K562 (cell line): ENCODE results near the gene GNG7. TPM values are rescaled to one million over a fixed set of nuclear protein-coding genes. Genes with fewer than 3 reads are reported as not detected.

Experiments
- ATAC-seq: fragments of 200-7000 bp; cut with Tn5 transposase; 3 replicates; pipeline ENCODE4 v1.9.1; 2020; ENCODE audit warnings: moderate library complexity
- BruUV-seq: library from RNA; stranded (reverse); fragments of 400-500 nt; replicated peaks from 2 replicates; lab custom pipeline; 2021; lab: Mats Ljungman, UMichigan
- CTCF ChIA-PET: fragments of 300-600 bp; formaldehyde crosslinking; extraction: SDS; loops from one replicate; lab custom pipeline; 2021; ENCODE audit warnings: low intra/inter-chr PET ratio; lab: Yijun Ruan, JAX
- POLR2A ChIA-PET: fragments of 300-600, 350-650 bp; sonication (Branson Sonifier 250); formaldehyde crosslinking; extraction: SDS; loops from one replicate; lab custom pipeline; 2021; ENCODE audit warnings: antibody characterized with exemption, inconsistent platforms; lab: Yijun Ruan, JAX
- DNase-seq, 4 experiments: peaks; one replicate each; pipeline versions ENCODE4 v3.0.0 to v3.0.0-alpha.2; 2011 to 2018; ENCODE audit warnings: low spot score in 3 of 4, mixed read lengths in 3 of 4; ENCODE audit errors: extremely low read depth in 1 of 4
- FAIRE-seq: peaks from 2 replicates; lab custom pipeline; 2011; peaks lifted over from hg19 to GRCh38; lab: Jason Lieb, UNC
- H2AFZ ChIP-seq: 2 replicates; pipeline ENCODE4 v1.6.0; 2011; ENCODE audit warnings: low read depth, low read length, control low read depth, inconsistent platforms
- H3K27ac ChIP-seq: fragments of 200-600 bp; 3 replicates; pipeline ENCODE4 v1.8.0; 2011; ENCODE audit warnings: low read depth, mild to moderate bottlenecking, control low read depth, inconsistent platforms, low read length, moderate library complexity, mixed read lengths; ENCODE audit errors: extremely low read depth
- H3K27me3 ChIP-seq, 2 experiments: fragments of 300-600 bp in 1 of 2; 2 replicates in 1 of 2; 3 replicates in 1 of 2; pipeline versions ENCODE4 v1.6.0 to v1.8.0; 2011; ENCODE audit warnings: inconsistent platforms in 2 of 2, low read length in 2 of 2, mild to moderate bottlenecking in 1 of 2, mixed read lengths in 1 of 2, moderate library complexity in 1 of 2; ENCODE audit not compliant: control insufficient read depth in 2 of 2, insufficient read depth in 2 of 2
- H3K36me3 ChIP-seq: fragments of 300-600 bp; 3 replicates; pipeline ENCODE4 v1.8.0; 2011; ENCODE audit warnings: mild to moderate bottlenecking, low read length, inconsistent platforms; ENCODE audit not compliant: control insufficient read depth, insufficient read depth
- H3K4me1 ChIP-seq, 2 experiments: fragments of 200-600 bp in 1 of 2; replicated peaks in 1 of 2; 2 replicates in 1 of 2; 3 replicates in 1 of 2; pipeline versions ENCODE4 v1.5.1 to v1.8.0; 2011; ENCODE audit warnings: inconsistent platforms in 2 of 2, low read length in 2 of 2, mild to moderate bottlenecking in 1 of 2, mixed read lengths in 1 of 2, moderate library complexity in 1 of 2; ENCODE audit not compliant: control insufficient read depth in 2 of 2, insufficient read depth in 2 of 2
- H3K4me2 ChIP-seq: 2 replicates; pipeline ENCODE4 v1.6.1; 2011; ENCODE audit warnings: low read length, control low read depth, inconsistent platforms, mixed read lengths; ENCODE audit not compliant: insufficient read depth
- H3K4me3 ChIP-seq: fragments of 200-600 bp; sonication (generic), shearing (Covaris generic); 2 replicates; pipeline ENCODE4 v1.5.1; 2016; ENCODE audit warnings: control low read depth, inconsistent platforms
- H3K79me2 ChIP-seq: fragments of 200-600 bp; 3 replicates; pipeline ENCODE4 v1.8.0; 2011; ENCODE audit warnings: low read length, inconsistent platforms; ENCODE audit not compliant: control insufficient read depth, insufficient read depth
- H3K9ac ChIP-seq, 2 experiments: 2 replicates each; pipeline versions ENCODE4 v1.6.0 to v1.6.1; 2011; ENCODE audit warnings: low read depth in 2 of 2, low read length in 2 of 2, control low read depth in 1 of 2, inconsistent platforms in 1 of 2, mild to moderate bottlenecking in 1 of 2, mixed read lengths in 1 of 2; ENCODE audit not compliant: insufficient read depth in 1 of 2
- H3K9me1 ChIP-seq: one replicate; pipeline ENCODE4 v1.6.0; 2011; ENCODE audit warnings: inconsistent platforms, mild to moderate bottlenecking, low read length, moderate library complexity; ENCODE audit not compliant: control insufficient read depth, insufficient read depth
- H3K9me3 ChIP-seq: replicated peaks from 2 replicates; pipeline ENCODE4 v1.5.1; 2011; ENCODE audit warnings: low read depth, low read length, inconsistent platforms; ENCODE audit not compliant: control insufficient read depth, insufficient read depth
- H4K20me1 ChIP-seq: replicated peaks from 2 replicates; pipeline ENCODE4 v1.6.1; 2011; ENCODE audit warnings: low read length, inconsistent platforms, mixed read lengths; ENCODE audit not compliant: control insufficient read depth, insufficient read depth
- JUND ChIP-seq, 2 experiments: IDR thresholded peaks; 2 replicates in 1 of 2; 3 replicates in 1 of 2; pipeline ENCODE4 v1.6.1; 2011; ENCODE audit warnings: borderline replicate concordance in 2 of 2, low read depth in 2 of 2, low read length in 2 of 2, improper control_type of control experiment in 1 of 2, missing biosample characterization in 1 of 2, missing genetic modification characterization in 1 of 2, missing genetic modification reagents in 1 of 2
- MAZ ChIP-seq, 2 experiments: fragments of 450-650 bp in 1 of 2; sonication (generic) in 1 of 2; formaldehyde crosslinking; IDR thresholded peaks in 1 of 2; conservative IDR thresholded peaks in 1 of 2; 2 replicates each; pipeline versions ENCODE4 v1.4.0 to v1.5.0; 2020; ENCODE audit warnings: mild to moderate bottlenecking in 1 of 2, missing genetic modification reagents in 1 of 2
- MCM7 ChIP-seq, 2 experiments: fragments of 450-650 bp; IDR thresholded peaks; 2 replicates each; pipeline ENCODE4 v1.6.1; 2016 to 2018
- MYBL2 ChIP-seq, 2 experiments: fragments of 450-650 bp in 1 of 2; sonication (generic) in 1 of 2; formaldehyde crosslinking in 1 of 2; IDR thresholded peaks; 2 replicates each; pipeline versions ENCODE4 v1.6.1 to v1.8.1; 2017 to 2022; ENCODE audit warnings: borderline replicate concordance in 1 of 2, inconsistent platforms in 1 of 2, low read depth in 1 of 2, mild to moderate bottlenecking in 1 of 2, missing genetic modification reagents in 1 of 2, moderate library complexity in 1 of 2
- SRF ChIP-seq, 2 experiments: fragments of 250-450, 450-650 bp in 1 of 2; sonication (Bioruptor Pico) in 1 of 2; sonication (generic) in 1 of 2; formaldehyde crosslinking; IDR thresholded peaks; 2 replicates each; pipeline versions ENCODE4 v1.5.0 to v1.5.1; 2020 to 2022; ENCODE audit warnings: mild to moderate bottlenecking in 1 of 2, missing genetic modification reagents in 1 of 2
- TRIM24 ChIP-seq, 2 experiments: fragments of 450-650 bp; IDR thresholded peaks; 2 replicates each; pipeline ENCODE4 v1.6.1; 2016
- UBTF ChIP-seq, 2 experiments: IDR thresholded peaks; 2 replicates each; pipeline ENCODE4 v1.6.1; 2012; ENCODE audit warnings: improper control_type of control experiment in 2 of 2, low read depth in 2 of 2, low read length in 2 of 2, borderline replicate concordance in 1 of 2
- USF2 ChIP-seq: sonication (generic); formaldehyde crosslinking; IDR thresholded peaks from 2 replicates; pipeline ENCODE4 v1.5.0; 2020; ENCODE audit warnings: missing genetic modification reagents
- ZBTB1 ChIP-seq: sonication (generic); formaldehyde crosslinking; IDR thresholded peaks from 2 replicates; pipeline ENCODE4 v1.8.1; 2023; ENCODE audit warnings: missing genetic modification reagents, low read depth, mild to moderate bottlenecking, borderline replicate concordance
- ZBTB17 ChIP-seq: fragments of 450-650 bp; formaldehyde crosslinking; IDR thresholded peaks from 2 replicates; pipeline ENCODE4 v1.4.0; 2020; ENCODE audit warnings: mild to moderate bottlenecking
- WGBS: fragments of 100-300 bp; shearing (Covaris generic); methylation state at CpG from one replicate; pipeline ENCODE4 v1.1.6; 2016; ENCODE audit warnings: low coverage, mixed read lengths; ENCODE audit not compliant: insufficient coverage; ENCODE audit errors: missing lambda C conversion rate; 5-methylcytosine and 5-hydroxymethylcytosine counted together
- in situ Hi-C: fragments of 300-500 bp; cut with MboI; formaldehyde crosslinking; loops from 4 replicates; pipeline ENCODE4 v1.15.0; 2018; ENCODE audit warnings: inconsistent platforms, mixed read lengths
- intact Hi-C: fragments of 100-400 bp; cut with micrococcal nuclease; formaldehyde crosslinking; loops from 2 replicates; pipeline ENCODE4 v1.14.2; 2022
- polyA plus RNA-seq, 8 experiments: library from polyadenylated mRNA; depleted of rRNA in 4 of 8; stranded (reverse) in 5 of 8; unstranded in 3 of 8; fragments of >200 nt; fragmentation: Nextera tagmentation in 2 of 8; fragmentation: Illumina TruSeq in 1 of 8; extraction: Ambion mirVana in 2 of 8; extraction: Trizol in 1 of 8; gene quantifications; 2 replicates each; pipeline versions ENCODE4 v1.2.1 to v1.2.3, GENCODE V29; 2011 to 2014; ENCODE audit warnings: inconsistent platforms in 1 of 8, missing spikeins in 1 of 8
- total RNA-seq, 7 experiments: library from RNA; depleted of rRNA in 6 of 7; stranded (reverse); fragments of >200 nt in 6 of 7; fragmentation: Illumina TruSeq in 2 of 7; extraction: Trizol in 2 of 7; gene quantifications; 2 replicates each; pipeline versions ENCODE4 v1.2.1 to v1.2.3, GENCODE V29; 2011 to 2021; ENCODE audit warnings: low replicate concordance in 1 of 7

Gene GNG7
- total and polyA plus RNA-seq, 9 of the 15 experiments (the other 6 are each of a cell fraction or from before 2014, with no cell fraction given): 0.01 to 0.20 (median 0.06) TPM; not detected in 1

GRCh38 chr19:2524840-2525723 is 177.4 kb downstream of the GNG7 start:
- Histone ChIP-seq H3K27me3 (peaks cover 0 to 3% of the 10 kb centered on the region in 2 experiments; a peak in 1 of 5 replicates), H3K79me2 (no peaks in the 10 kb centered on the region), H3K9me3 (no peaks in the 10 kb centered on the region), H3K9me1 (no peaks in the 10 kb centered on the region), H3K4me2 (peak overlapping the region; percentile 36), H3K27ac (no peak overlapping the region), H2AFZ (peak overlapping the region; percentile 47; the same call in 1 of the 2 replicates), H3K4me1 (peaks cover 0 to 32% of the 10 kb centered on the region in 2 experiments; a peak in 4 of 5 replicates), H3K36me3 (no peaks in the 10 kb centered on the region), H3K4me3 (peak overlapping the region; percentile 27; the same call in 1 of the 2 replicates), H3K9ac (peak overlapping the region in 1 of 2 experiments; percentile 32; a peak in 2 of 4 replicates), H4K20me1 (peaks cover 6% of the 10 kb centered on the region; the same call in 1 of the 2 replicates)
- DNase-seq: peak in 1 of 4 experiments; percentile 32
- CTCF ChIA-PET: no interaction called here
- in situ Hi-C loops (no loop called here), intact Hi-C loops (no loop called here)
- ATAC-seq: peak; percentile 79
- POLR2A ChIA-PET: interaction anchor here (0.6 to 0.9 kb wide), 2 partner anchors 8 to 1284 kb away, joined by 5 to 7 read pairs; no protein-coding TSS in a partner anchor
- 21% methylated on average over 45 of the region's 45 CpGs for WGBS
- no TSS peak for BruUV-seq
- no peak for FAIRE-seq
- TF ChIP-seq MAZ (CRISPR knock-in tag; conservative IDR thresholded peaks at IDR 0.05 in 1 of 2, IDR thresholded peaks at IDR 0.05 in 1 of 2) (peak; percentile 43 to 47; a peak in 1 of 4 replicates), ZBTB17 (CRISPR knock-in tag) (no peak), TRIM24 (IDR thresholded peaks at IDR 0.05) (peak in 1 of 2 experiments; percentile 41; a peak in 2 of 4 replicates), SRF (CRISPR knock-in tag; IDR thresholded peaks at IDR 0.05) (peak in 1 of 2 experiments; percentile 50; a peak in 1 of 4 replicates), USF2 (CRISPR knock-in tag) (no peak), MCM7 (IDR thresholded peaks at IDR 0.05) (no peak), MYBL2 (IDR thresholded peaks at IDR 0.05; ENCODE audit: low read depth) (no peak), MYBL2 (CRISPR knock-in tag; IDR thresholded peaks at IDR 0.05; ENCODE audit: borderline replicate concordance) (no peak; the same call in 1 of the 2 replicates), JUND (IDR thresholded peaks at IDR 0.05; ENCODE audit: borderline replicate concordance, low read depth, low read length) (peak; percentile 74), JUND (tag; IDR thresholded peaks at IDR 0.05; ENCODE audit: borderline replicate concordance, low read depth, low read length) (peak; percentile 44; the same call in 1 of the 3 replicates), UBTF (IDR thresholded peaks at IDR 0.05; ENCODE audit: borderline replicate concordance in 1 of 2, low read depth in 2 of 2, low read length in 2 of 2) (0 out of 4 replicates have a peak, but pooled peaks of 1 of the 2 experiments have one; percentile 33), ZBTB1 (CRISPR knock-in tag) (0 out of 2 replicates have a peak, but pooled peaks have one; percentile 34)
